ENCODE data around the gene NFE2.

DNA sequence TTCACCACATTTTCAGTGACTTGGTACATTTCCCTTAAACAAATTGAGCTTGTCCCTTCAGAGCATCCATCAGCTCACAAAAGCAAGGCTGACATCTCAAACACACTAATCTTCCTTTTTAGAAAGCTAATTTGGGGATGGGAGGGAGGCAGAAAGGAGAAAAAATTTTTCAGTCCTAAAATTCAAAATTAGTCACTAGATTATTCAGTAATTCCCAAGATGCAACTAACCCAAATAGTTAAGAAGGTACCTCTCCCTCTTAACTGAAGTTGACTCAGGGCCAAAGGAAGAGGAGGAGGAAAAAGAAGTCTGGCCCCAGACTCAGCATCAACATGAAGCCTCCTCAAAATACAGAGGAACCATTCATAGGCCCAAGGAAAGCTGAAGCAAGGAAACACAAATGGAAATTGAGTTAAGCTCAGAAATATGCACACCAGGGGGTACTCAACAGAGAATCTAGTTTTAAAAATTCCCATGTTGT lies 42.6 kb downstream of the NFE2 start:
- TF ChIP-seq, protein P1, sequence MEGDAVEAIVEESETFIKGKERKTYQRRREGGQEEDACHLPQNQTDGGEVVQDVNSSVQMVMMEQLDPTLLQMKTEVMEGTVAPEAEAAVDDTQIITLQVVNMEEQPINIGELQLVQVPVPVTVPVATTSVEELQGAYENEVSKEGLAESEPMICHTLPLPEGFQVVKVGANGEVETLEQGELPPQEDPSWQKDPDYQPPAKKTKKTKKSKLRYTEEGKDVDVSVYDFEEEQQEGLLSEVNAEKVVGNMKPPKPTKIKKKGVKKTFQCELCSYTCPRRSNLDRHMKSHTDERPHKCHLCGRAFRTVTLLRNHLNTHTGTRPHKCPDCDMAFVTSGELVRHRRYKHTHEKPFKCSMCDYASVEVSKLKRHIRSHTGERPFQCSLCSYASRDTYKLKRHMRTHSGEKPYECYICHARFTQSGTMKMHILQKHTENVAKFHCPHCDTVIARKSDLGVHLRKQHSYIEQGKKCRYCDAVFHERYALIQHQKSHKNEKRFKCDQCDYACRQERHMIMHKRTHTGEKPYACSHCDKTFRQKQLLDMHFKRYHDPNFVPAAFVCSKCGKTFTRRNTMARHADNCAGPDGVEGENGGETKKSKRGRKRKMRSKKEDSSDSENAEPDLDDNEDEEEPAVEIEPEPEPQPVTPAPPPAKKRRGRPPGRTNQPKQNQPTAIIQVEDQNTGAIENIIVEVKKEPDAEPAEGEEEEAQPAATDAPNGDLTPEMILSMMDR (IDR thresholded peaks at IDR 0.05; ENCODE audit: control extremely low read depth in 1 of 3, insufficient read depth in 1 of 3, low read depth in 1 of 3, low read length in 3 of 3): no peak
- no peak for TF ChIP-seq GABPA (IDR thresholded peaks at IDR 0.05; ENCODE audit: borderline replicate concordance, insufficient read depth, low read length)
- no peak for TF ChIP-seq RFX5 (IDR thresholded peaks at IDR 0.05; ENCODE audit: borderline replicate concordance, low read depth, low read length)
- TF ChIP-seq TCF12 (IDR thresholded peaks at IDR 0.05; ENCODE audit: low read depth, low read length): no peak

Data from H1 (cell line).